Measurements from ENCODE around the gene MT1M. TPM values are rescaled to one million over a fixed set of nuclear protein-coding genes. Genes with fewer than 3 reads are reported as not detected.

MT1M gene
- total and polyA plus RNA-seq, 2 of the 4 experiments (the other 2 are of a cell fraction): 0.10 TPM; not detected in 1

DNA sequence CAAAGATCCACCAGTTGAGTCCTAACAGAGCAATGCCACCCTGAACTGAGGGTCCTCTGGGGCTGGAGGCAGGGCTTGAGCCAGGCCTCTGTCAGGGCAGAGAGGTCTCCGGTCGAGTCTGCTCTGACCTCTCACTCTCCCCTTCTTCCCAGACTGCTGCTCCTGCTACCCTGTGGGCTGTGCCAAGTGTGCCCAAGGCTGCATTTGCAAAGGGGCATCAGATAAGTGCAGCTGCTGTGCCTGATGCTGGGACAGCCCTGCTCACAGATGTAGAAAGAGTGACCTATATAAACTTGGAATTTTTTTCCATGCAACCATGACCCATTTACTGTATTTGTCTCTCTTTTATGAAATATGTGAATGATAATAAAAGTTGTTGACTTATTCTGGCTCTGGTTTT lies 16.8 kb downstream of the MT1M start:
- Histone ChIP-seq H4K8ac (ENCODE audit: low read depth in 2 of 2, low read length in 2 of 2) (no peak overlapping the region), H2BK15ac (ENCODE audit: low read depth, low read length) (no peak overlapping the region), H3K9ac (ENCODE audit: low read depth, low read length) (no peak overlapping the region), H3K4me1 (ENCODE audit: control insufficient read depth, insufficient read depth, low read length) (no peaks in the 10 kb centered on the region), H2AFZ (replicated peaks; ENCODE audit: low read length, poor library complexity) (no peak overlapping the region), H3K79me1 (ENCODE audit: low read depth in 1 of 2, low read length in 2 of 2) (no peaks in the 10 kb centered on the region), H3K27ac (ENCODE audit: insufficient read depth, low read length) (no peak overlapping the region), H3K4ac (ENCODE audit: low read depth, low read length) (no peak overlapping the region), H2BK5ac (ENCODE audit: low read depth, low read length, poor library complexity, severe bottlenecking) (no peak overlapping the region), H4K5ac (ENCODE audit: low read depth, low read length) (no peak overlapping the region), H3K9me1 (ENCODE audit: insufficient read depth, low read length) (0 out of 2 replicates have a peak, but pooled peaks cover 3% of the 10 kb centered on the region), H2AK5ac (ENCODE audit: low read depth, low read length) (no peak overlapping the region), H3K18ac (ENCODE audit: low read depth, low read length) (no peak overlapping the region), H3K9me3 (ENCODE audit: control insufficient read depth, insufficient read depth, low read length) (0 out of 2 replicates have a peak, but pooled peaks cover 2% of the 10 kb centered on the region), H3K23ac (ENCODE audit: low read depth, low read length) (no peak overlapping the region), H3K27me3 (ENCODE audit: control insufficient read depth, insufficient read depth, low read length) (peaks cover 84% of the 10 kb centered on the region), H3K56ac (ENCODE audit: extremely low read depth, insufficient read depth, low read length) (no peak overlapping the region), H2AK9ac (replicated peaks; ENCODE audit: low read depth, low read length, poor library complexity) (no peak overlapping the region), H3K4me2 (ENCODE audit: low read depth, low read length) (no peak overlapping the region), H3K4me3 (ENCODE audit: insufficient read depth, low read depth, low read length) (no peak overlapping the region), H3K36me3 (ENCODE audit: control insufficient read depth, insufficient read depth, low read length) (no peaks in the 10 kb centered on the region), H3K14ac (replicated peaks; ENCODE audit: low read depth, low read length) (no peak overlapping the region), H4K20me1 (ENCODE audit: insufficient read depth, low read length) (no peaks in the 10 kb centered on the region; the same call in 1 of the 2 replicates), H2BK120ac (ENCODE audit: low read depth, low read length) (no peak overlapping the region), H2BK20ac (ENCODE audit: low read depth, low read length) (no peak overlapping the region), H4K91ac (ENCODE audit: insufficient read depth, low read depth, low read length) (no peak overlapping the region)
- no peak for ATAC-seq (ENCODE audit: low read depth)
- BruUV-seq (replicated peaks): no TSS peak
- intact Hi-C loops (cut with micrococcal nuclease): no loop called here
- in situ Hi-C loops (cut with MboI; ENCODE audit: low sequenced_read_pairs): no loop called here
- ChIA-PET POLR2A (ENCODE audit: unreplicated experiment) (no interaction called here), CTCF (no interaction called here)
- WGBS, 2 experiments (ENCODE audit: extremely low coverage in 2 of 2, insufficient read length in 1 of 2): no CpG with 5 or more reads among the region's 2 CpGs
- TF ChIP-seq RAD21 (IDR thresholded peaks at IDR 0.05; ENCODE audit: low read length) (no peak), CEBPB (IDR thresholded peaks at IDR 0.05; ENCODE audit: low read depth, low read length) (no peak), RFX5 (IDR thresholded peaks at IDR 0.05; ENCODE audit: low read depth, low read length) (no peak), BHLHE40 (IDR thresholded peaks at IDR 0.05; ENCODE audit: low read depth, low read length) (no peak), RCOR1 (IDR thresholded peaks at IDR 0.05; ENCODE audit: insufficient replicate concordance, low read length) (no peak), FOS (IDR thresholded peaks at IDR 0.05; ENCODE audit: low read depth, low read length) (no peak), CTCF (conservative IDR thresholded peaks at IDR 0.05; ENCODE audit: low read depth, low read length) (no peak), NFE2L2 (IDR thresholded peaks at IDR 0.05; ENCODE audit: low read depth, low read length) (no peak), SMC3 (IDR thresholded peaks at IDR 0.05; ENCODE audit: low read depth, low read length) (no peak), POLR2A (IDR thresholded peaks at IDR 0.05; ENCODE audit: low read depth, low read length) (no peak), MXI1 (IDR thresholded peaks at IDR 0.05; ENCODE audit: borderline replicate concordance, low read depth, low read length) (no peak), MAFK (IDR thresholded peaks at IDR 0.05; ENCODE audit: low read depth, low read length) (no peak)
- dilution Hi-C loops (cut with HindIII; ENCODE audit: low sequenced_read_pairs, unreplicated experiment): no loop called here
- DNase-seq: no peak
